Measurements from ENCODE around the gene TRIM69.
"Not testable (repeated sequence)": the region's sequence is repeated elsewhere in the genome, so short reads cannot be mapped to it uniquely, and the experiment has no call there.

TRIM69 gene

GRCh38 chr15:44743454-44743853, 7.1 kb downstream of the TRIM69 start:
- DNase-seq = not testable (repeated sequence)

- no peak for DNase-seq
Measured at GRCh38 chr15:44753345-44753744, 17.0 kb downstream of the TRIM69 start.

- DNase-seq = no peak
Measured at GRCh38 chr15:44763187-44763586, 26.9 kb downstream of the TRIM69 start.

- DNase-seq = no peak
Measured at GRCh38 chr15:44763848-44764247, 27.5 kb downstream of the TRIM69 start.

- no peak for DNase-seq
Measured at GRCh38 chr15:44765036-44765435, 28.7 kb downstream of the TRIM69 start.

GRCh38 chr15:44769521-44769920, 33.2 kb downstream of the TRIM69 start:
- no peak for DNase-seq

- not testable (repeated sequence) for DNase-seq
Measured at GRCh38 chr15:44770715-44771114, 34.4 kb downstream of the TRIM69 start.

- DNase-seq = no peak
Measured at GRCh38 chr15:44775953-44776352, 39.6 kb downstream of the TRIM69 start.

- no peak for DNase-seq
Measured at GRCh38 chr15:44779761-44780160, 43.4 kb downstream of the TRIM69 start.

- DNase-seq = no peak
Measured at GRCh38 chr15:44780608-44781007, 44.3 kb downstream of the TRIM69 start.

- no peak for DNase-seq
Measured at GRCh38 chr15:44781128-44781810, 44.9 kb downstream of the TRIM69 start.

GRCh38 chr15:44782516-44782915, 46.2 kb downstream of the TRIM69 start:
- DNase-seq = no peak

- not testable (repeated sequence) for DNase-seq
Measured at GRCh38 chr15:44784918-44785274, 48.6 kb downstream of the TRIM69 start.

- no peak for DNase-seq
Measured at GRCh38 chr15:44788748-44789147, 52.4 kb downstream of the TRIM69 start.

GRCh38 chr15:44790215-44790614, 53.9 kb downstream of the TRIM69 start:
- no peak for DNase-seq

GRCh38 chr15:44790656-44791055, 54.3 kb downstream of the TRIM69 start:
- DNase-seq = no peak

- no peak for DNase-seq
Measured at GRCh38 chr15:44792715-44793114, 56.4 kb downstream of the TRIM69 start.

GRCh38 chr15:44794072-44794471, 57.7 kb downstream of the TRIM69 start:
- no peak for DNase-seq

- DNase-seq = no peak
Measured at GRCh38 chr15:44796508-44796907, 60.2 kb downstream of the TRIM69 start.

GRCh38 chr15:44798826-44799225, 62.5 kb downstream of the TRIM69 start:
- no peak for DNase-seq

- DNase-seq = no peak
Measured at GRCh38 chr15:44801364-44801763, 65.0 kb downstream of the TRIM69 start.

GRCh38 chr15:44801797-44802196, 65.5 kb downstream of the TRIM69 start:
- no peak for DNase-seq

GRCh38 chr15:44802336-44802735, 66.0 kb downstream of the TRIM69 start:
- DNase-seq = no peak

- no peak for DNase-seq
Measured at GRCh38 chr15:44804298-44805046, 68.1 kb downstream of the TRIM69 start.

- no peak for DNase-seq
Measured at GRCh38 chr15:44808557-44808956, 72.2 kb downstream of the TRIM69 start.
